ENCODE results near the gene ZNF862.

ZNF862 gene

DNA sequence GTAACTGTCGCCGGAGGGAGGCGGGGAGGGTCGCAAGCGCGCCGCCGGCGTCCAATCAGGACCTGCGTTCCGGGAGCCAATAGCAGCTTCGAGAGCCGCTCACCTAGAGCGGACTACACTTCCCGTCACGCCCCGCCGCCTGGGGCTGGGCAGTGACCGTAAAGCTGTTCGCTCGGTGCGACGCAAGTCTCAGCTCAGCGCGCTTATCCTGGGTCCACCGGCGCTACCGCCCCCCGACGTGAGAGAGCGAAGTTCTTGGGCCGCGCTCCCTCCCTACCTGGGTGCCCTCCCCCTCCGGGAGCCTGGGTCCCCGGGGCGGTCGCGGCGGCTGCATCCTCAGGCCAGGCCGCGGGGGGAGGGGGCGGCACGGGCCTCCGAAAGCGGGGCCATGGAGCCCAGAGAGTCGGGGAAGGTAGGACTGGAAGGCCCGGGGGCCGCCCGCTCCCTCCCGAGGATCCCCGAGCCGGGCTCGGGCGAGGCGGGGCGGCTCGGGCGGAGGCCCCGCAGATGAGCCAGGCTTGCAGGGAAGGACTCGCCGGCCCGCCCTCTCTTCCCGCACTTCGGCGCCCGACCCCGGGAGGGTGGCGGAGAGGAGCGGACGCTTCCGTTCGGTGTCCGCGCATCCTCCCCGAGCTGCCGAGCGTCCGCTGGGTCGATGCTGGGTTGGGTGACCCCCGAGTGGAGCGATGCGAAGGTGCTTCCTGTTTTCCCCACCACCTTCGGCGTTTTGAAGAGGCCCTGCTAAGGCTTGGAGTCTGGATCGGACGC, at the start of gene ZNF862:
ZNF862 (plus strand) TSS at position 152 of the 768 bp plus-strand sequence; CDS start at position 389, 237 bp downstream.
- peak; percentile 97 for DNase-seq (ENCODE audit: low spot score)

DNA sequence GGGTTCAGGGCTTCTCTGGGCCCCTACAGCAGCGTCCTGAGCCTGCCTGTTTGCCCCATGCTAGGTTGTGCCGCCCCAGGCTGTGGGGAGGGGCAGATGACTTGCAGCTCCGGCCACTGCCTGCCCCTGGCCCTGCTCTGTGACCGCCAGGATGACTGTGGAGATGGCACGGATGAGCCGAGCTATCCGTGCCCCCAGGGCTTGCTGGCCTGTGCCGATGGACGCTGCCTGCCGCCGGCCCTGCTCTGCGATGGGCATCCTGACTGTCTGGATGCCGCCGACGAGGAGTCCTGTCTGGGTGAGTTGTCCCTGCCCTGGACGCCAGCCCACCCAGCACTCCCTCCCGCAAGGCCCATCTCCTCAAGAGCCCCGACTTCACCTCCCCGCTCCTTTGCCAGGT, 49.1 kb upstream of the ZNF862 start:
- DNase-seq (ENCODE audit: low spot score), result no peak

DNA sequence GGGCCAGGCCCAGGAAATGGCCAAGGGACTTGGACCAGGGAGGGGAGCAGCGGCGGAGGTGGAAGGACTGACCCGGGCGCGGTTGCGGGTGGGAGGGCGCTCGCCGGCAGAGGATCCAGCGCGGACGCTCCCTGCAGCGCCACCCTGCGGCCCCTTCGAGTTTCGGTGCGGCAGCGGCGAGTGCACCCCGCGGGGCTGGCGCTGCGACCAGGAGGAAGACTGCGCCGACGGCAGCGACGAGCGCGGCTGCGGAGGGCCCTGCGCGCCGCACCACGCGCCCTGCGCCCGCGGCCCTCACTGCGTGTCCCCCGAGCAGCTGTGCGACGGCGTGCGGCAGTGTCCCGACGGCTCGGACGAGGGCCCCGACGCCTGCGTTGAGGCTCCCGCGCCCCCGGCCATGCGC, 48.0 kb upstream of the ZNF862 start:
- DNase-seq (ENCODE audit: low spot score), result no peak

DNA sequence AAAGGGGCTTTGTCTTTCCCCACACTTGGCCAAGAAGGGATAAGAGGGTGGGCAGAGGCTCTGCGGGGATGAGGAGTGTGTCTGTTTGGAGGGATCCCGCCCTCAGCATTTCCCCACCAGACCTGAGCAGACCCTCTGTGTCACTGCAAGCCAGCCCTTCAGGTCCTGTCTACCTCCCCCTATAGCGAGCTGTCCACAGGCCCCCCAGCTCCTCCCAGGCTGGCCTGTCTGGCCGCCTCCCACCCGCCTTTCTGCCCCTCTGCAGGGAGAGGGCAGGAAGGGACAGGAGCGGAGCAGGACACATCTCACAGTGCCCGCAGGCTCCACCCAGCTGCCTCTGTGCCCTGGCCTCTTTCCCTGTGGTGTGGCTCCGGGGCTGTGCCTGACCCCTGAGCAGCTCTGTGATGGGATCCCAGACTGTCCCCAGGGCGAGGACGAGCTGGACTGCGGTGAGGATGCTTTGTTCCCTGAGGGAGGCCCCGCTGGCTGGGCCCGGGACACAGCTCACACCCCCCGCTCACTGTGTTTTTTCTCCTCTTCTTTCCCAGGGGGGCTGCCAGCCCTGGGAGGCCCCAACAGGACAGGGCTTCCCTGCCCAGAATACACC, 47.3 kb upstream of the ZNF862 start:
- no peak for DNase-seq (ENCODE audit: low spot score)

DNA sequence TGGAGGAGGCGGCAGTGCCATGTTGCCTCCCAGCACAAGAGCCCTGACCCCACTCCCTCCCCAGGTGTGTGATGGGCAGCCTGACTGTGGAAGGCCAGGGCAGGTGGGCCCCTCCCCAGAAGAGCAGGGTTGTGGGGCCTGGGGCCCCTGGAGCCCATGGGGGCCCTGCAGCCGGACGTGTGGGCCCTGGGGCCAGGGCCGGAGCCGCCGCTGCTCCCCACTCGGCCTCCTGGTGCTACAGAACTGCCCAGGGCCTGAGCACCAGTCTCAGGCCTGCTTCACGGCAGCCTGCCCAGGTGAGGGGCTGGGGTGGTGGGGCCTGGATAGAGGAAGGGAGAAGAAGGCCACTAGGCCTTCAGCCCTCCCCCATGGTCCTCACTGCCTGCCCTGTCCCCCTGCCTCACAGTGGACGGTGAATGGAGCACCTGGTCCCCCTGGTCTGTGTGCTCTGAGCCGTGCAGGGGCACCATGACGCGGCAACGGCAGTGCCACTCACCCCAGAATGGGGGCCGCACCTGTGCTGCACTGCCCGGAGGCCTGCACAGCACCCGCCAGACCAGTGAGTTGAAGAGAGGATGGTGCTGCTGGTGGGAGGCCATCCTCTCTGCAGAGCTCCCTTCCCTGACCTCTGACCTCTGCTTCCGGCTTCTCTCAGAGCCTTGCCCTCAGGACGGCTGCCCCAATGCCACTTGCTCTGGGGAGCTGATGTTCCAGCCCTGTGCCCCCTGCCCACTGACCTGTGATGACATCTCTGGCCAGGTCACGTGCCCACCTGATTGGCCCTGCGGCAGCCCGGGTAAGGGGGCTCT, 46.6 kb upstream of the ZNF862 start:
- no peak for DNase-seq (ENCODE audit: low spot score)

DNA sequence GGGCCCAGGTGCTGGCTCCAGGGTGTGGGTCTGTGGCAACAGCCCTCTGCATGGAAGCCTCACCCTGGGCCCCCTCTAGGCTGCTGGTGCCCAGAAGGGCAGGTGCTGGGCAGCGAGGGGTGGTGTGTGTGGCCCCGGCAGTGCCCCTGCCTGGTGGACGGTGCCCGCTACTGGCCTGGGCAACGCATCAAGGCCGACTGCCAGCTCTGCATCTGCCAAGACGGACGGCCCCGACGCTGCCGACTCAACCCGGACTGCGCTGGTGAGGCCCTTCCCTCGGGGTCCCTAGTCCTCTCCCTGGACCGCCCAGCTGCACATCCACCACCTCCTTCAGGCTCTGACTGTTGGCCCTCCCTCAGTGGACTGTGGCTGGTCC, 46.0 kb upstream of the ZNF862 start:
- no peak for DNase-seq (ENCODE audit: low spot score)

DNA sequence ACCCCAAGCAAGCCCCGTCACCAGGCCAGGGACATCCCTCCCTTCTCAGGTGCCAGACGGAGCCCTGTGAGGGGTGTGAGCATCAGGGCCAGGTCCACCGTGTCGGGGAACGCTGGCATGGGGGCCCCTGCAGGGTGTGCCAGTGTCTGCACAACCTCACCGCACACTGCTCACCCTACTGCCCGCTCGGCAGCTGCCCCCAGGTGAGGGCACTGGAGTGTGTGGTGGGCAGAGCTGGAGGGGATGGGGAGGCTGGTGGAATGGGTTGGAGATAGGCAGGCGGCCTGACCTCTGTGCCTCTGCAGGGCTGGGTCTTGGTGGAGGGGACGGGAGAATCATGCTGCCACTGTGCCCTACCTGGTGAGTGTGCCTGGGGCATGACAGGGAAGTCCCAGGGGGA, 44.9 kb upstream of the ZNF862 start:
- DNase-seq (ENCODE audit: low spot score), result no peak

DNA sequence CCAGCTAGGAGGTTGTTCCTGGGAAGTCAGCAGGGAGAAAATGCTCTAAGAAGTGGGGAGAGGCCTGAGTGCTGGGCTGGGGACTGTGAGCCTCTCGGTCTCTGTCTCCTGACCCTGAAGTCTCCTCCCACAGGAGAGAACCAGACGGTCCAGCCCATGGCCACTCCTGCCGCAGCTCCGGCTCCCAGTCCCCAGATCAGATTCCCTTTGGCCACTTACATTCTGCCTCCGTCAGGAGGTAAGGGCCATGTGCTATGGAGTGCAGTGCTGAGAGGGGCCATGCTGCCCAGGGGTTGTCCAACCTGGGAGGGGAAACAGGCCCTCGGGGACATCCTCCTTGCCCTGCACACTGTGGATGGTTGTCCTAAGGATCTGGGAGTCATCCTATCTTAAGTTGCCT, 43.5 kb upstream of the ZNF862 start:
- DNase-seq (ENCODE audit: low spot score), result no peak

DNA sequence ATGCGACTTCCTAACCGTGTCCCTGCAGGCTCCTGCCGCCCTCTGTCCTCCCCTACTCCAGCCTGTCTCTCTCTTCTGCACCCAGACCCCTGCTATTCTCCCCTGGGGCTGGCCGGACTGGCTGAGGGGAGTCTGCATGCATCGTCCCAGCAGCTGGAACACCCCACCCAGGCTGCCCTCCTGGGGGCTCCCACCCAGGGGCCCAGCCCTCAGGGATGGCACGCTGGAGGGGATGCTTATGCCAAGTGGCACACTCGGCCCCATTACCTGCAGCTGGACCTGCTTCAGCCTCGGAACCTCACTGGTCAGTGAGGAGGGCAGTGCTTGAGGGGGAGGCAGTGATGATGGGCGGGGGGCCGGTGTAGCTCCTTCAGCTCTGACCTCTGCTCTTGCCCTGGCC, 43.0 kb upstream of the ZNF862 start:
- DNase-seq (ENCODE audit: low spot score), result no peak

DNA sequence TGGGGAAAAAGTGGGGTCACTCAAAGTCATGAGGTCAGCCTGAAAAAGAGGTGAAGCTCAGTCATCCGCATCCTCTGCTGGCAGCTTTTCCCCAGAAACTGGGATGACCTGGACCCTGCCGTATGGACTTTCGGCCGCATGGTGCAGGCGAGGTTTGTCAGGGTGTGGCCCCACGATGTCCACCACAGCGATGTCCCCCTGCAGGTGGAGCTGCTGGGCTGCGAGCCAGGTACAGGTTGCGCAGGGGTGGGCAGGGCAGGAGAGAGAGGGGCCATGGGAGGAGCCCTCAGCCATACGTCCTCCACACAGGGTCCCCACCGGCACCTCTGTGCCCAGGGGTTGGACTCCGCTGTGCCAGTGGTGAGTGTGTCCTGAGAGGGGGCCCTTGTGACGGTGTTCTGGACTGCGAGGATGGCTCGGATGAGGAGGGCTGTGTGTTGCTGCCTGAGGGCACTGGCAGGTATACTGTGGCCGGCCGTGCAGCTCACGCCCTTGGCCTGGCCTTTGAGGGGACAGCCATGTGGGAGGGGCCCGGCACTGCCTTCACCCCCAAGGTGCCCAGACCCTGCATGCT, 41.8 kb upstream of the ZNF862 start:
- no peak for DNase-seq (ENCODE audit: low spot score)

DNA sequence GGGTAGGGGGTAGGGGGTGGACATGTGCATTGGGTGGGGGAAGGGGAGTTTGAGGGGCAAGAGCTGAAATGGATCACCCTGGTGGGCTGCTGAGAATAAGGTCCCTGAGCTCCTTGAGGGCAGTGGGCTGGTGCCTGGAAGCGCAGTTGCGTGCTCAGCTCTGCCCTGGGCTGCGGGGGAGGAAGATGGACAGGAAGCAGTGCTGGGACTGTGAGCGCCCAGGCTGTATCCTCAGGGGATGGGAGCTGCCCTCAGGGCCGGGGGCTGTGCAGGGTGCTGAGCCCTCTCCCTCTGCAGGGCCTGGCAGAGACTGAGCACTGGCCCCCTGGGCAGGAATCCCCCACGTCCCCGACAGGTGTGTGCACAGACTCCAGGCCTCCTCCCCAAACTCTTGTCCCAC, 40.4 kb upstream of the ZNF862 start:
- DNase-seq (ENCODE audit: low spot score), result no peak

DNA sequence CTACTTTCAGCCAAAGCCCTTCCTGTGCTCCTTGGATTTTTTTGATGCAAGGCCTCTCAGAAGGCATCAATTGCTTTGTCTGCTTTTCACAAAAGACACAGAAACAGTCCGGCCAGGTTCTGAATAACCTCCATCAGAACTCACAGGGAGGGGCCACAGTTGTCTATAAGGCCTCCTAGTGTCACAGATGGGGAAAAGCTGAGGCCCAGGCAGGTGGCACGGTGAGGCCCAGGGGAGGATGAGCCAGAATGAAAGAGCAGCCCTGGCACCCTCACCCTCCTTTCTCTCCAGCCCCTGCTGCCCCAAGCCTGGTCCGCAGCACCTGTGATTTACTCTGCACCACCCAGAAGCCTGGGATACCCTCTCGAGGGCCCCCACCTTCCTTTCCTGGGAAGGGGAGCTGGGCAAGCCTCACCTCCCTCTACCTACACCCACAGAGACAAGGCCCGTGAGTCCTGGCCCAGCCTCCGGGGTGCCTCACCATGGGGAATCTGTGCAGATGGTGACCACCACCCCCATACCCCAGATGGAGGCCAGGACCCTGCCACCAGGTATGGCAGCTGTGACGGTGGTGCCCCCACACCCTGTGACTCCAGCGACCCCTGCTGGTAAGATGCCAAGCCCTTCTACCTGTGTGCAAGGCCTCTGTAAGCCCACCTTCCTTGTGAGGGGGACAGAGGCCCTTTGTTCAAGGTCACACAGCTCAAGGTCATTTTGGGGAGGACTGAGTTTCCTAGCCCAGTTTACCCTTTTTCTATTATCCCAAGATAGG, 38.6 kb upstream of the ZNF862 start:
- DNase-seq (ENCODE audit: low spot score), result no peak

DNA sequence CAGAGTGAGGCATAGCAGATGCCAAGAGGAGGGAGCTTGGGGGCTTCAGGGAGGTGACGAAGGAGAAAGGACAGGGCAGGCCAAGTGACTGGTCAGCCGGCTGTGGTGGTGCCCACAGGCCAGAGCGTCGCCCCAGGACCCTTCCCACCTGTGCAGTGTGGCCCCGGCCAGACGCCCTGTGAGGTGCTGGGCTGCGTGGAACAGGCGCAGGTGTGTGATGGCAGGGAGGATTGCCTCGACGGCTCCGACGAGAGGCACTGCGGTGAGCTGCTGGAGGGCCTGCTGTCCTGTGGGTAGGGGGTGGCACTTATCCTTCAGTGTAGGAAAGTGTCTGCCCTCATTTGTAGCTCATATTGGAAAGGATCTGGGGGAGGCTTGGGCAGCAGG, 38.0 kb upstream of the ZNF862 start:
- DNase-seq (ENCODE audit: low spot score), result no peak

DNA sequence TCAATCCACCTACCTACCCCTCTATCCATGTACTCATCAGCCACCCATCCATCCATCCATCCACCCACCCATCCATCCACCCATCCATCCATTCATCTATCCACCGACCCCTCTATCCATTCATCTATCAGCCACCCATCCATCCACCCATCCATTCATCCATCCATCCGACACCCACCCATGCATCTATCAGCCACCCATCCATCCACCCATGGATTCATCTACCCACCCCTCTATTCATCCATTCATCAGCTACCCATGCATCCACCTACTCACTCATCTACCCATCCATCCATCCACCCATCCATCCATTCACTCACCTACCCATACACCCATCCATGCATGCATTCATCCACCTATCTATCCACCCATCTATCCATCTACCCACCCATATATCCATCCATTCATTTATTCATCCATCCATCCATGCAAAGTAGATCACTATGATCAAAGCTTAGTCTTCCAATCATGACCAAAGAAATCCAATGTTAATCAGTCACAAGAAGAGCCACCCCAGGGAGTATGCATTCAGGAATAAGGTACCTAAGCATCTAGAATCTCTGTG, 37.1 kb upstream of the ZNF862 start:
- DNase-seq (ENCODE audit: low spot score), result no peak

DNA sequence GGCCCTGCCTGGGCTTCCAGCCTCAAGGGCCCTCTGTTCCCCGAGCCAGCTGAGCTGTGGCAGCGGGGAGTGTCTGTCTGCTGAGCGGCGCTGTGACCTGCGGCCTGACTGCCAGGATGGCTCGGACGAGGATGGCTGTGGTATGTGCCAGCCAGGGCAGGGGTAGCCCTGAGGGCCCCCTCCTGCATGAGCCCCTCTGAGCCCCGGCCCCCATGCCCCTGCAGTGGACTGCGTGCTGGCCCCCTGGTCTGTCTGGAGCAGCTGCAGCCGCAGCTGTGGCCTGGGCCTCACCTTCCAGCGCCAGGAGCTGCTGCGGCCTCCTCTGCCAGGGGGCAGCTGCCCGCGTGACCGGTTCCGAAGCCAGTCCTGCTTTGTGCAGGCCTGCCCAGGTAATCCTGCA, 36.4 kb upstream of the ZNF862 start:
- DNase-seq (ENCODE audit: low spot score), result no peak

DNA sequence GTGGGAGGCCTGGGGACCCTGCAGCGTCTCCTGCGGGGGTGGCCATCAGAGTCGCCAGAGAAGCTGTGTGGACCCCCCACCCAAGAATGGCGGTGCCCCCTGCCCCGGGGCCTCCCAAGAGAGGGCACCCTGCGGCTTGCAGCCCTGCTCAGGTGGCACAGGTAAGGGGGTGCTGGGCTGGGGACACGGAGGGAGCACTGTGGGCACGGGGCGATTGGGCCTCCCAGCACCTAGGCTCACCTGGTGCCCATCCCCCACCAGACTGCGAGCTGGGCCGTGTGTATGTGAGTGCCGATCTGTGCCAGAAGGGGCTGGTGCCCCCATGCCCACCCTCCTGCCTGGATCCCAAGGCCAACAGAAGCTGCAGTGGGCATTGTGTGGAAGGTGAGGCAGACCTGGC, 35.2 kb upstream of the ZNF862 start:
- DNase-seq (ENCODE audit: low spot score), result no peak

DNA sequence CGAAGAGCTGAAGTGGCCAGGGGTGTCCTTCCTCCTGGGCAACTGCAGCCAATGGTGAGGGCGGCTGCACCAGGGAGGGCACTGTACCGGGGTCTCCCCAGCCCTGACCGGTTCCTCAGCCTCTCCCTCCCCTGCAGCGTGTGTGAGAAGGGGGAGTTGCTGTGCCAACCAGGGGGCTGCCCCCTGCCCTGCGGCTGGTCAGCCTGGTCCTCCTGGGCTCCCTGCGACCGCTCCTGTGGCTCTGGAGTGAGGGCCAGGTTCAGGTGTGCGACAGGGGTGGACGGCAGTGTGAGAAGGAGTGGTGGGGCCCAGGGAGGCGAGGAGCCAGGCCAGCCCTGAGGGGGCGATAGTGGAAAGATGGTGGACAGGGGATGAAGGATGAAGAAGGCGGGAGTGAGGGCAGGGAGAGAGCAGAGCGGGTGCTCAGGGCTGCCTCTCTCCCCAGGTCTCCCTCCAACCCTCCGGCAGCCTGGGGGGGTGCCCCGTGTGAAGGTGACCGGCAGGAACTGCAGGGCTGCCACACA, 34.6 kb upstream of the ZNF862 start:
- DNase-seq (ENCODE audit: low spot score), result no peak

DNA sequence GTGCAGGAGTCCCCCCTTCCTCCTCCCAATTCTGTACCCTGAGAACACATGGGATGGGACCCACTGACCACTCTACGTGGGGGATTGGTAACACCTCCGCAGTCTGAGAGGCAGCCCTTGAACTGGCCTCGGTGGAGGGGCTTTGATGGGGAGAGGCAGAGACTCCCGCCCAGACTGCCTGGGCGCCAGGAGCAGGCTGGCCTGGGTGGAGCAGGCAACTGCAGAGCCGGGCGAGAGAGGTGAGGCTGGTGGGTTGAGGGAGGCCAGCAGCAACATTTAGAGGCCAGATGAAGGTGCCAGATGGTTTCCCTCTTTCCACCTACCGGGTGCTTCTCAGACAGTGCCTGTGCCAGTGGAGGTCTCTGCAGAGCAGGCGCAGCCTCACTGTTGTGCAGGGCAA, 34.1 kb upstream of the ZNF862 start:
- DNase-seq (ENCODE audit: low spot score), result no peak

DNA sequence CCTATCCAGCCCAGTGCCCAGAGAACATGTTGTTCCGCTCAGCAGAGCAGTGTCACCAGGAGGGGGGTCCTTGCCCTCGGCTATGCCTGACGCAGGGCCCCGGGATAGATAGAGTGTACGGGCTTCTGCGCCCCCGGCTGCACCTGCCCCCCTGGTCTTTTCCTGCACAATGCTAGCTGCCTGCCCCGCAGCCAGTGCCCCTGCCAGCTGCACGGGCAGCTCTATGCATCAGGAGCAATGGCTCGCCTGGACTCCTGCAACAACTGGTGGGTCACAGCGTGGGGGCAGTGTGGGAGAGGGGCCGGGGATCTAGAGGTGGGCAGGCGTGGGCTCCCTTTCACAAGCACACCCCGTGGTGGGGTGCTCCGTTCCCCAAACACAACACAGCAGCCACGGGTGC, 31.4 kb upstream of the ZNF862 start:
- DNase-seq (ENCODE audit: low spot score), result no peak

DNA sequence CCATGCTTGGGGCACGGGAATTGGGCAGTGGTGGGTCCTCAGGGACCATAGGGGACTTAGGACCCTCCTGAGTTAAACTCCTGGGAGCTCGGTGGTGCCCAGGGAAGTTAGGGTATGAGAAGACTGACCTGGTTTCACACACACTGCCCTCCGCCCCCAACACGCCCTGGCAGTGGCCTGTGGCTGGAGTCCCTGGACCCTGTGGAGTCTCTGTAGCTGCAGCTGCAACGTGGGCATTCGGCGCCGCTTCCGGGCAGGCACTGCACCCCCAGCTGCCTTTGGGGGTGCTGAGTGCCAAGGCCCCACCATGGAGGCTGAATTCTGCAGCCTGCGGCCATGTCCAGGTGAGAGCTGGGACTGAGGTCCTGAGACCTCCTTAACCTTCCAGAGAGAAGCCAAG, 29.9 kb upstream of the ZNF862 start:
- DNase-seq (ENCODE audit: low spot score), result no peak

DNA sequence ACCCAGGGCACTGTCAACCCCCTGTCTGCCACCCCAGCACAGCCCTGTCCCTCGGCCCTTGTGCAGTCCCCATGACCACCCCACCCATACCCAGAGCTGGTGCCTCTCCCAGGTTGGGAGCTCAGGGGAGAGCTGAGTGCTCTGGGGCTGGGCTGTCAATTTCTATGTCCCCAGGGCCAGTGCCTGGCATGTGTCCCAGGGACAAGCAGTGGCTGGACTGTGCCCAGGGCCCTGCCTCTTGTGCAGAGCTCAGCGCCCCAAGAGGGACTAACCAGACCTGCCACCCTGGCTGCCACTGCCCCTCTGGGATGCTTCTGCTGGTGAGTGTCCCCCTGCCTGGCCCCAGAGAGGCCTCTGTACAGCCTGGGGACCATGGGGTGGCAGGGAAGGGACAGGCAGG, 29.0 kb upstream of the ZNF862 start:
- no peak for DNase-seq (ENCODE audit: low spot score)

DNA sequence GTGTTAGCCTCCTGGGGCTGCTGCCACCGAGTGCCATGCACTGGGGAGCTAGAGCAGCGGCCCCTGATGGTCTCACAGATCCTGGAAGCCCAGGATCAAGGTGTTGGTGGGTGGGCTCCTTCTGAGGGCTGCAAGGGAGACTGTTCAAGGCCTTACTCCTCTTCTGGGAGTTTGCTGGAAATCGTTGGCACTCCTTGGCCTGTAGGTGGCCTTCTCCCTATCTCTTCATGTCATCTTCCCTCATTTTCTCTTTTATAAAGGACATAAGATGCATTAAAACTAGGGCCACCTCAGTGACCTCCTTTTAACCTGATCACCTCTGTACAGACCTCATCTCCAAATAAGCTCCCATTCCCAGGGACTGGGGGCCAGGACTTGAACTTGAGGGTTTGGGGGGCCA, 27.0 kb upstream of the ZNF862 start:
- DNase-seq (ENCODE audit: low spot score), result no peak
